RKO (cell line): ENCODE measurements around the gene RAPGEF5.

Experiments used
- DNase-seq: peaks from one replicate; pipeline ENCODE4 v3.0.0-alpha.2; 2016; ENCODE audit warnings: low spot score

The RAPGEF5 gene

DNA sequence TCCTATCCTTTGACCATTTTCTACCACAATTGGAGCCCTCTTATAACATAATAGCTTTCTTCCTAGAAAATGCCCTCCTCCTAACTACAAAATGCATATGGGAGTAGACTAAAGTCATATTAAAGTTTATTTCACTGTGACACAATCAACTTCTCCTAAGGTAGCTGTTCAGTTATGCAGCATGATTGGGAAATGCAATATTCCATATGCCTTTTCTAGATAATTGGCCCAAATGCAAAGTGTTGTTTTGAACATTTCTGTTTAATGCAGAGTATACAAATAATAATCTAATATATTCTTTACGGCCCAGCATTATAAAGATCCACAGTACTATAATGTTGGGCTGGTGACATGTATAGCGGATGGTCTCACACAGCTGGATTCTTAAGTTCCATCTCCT lies 205.1 kb downstream of the RAPGEF5 start:
- no peak for DNase-seq

DNA sequence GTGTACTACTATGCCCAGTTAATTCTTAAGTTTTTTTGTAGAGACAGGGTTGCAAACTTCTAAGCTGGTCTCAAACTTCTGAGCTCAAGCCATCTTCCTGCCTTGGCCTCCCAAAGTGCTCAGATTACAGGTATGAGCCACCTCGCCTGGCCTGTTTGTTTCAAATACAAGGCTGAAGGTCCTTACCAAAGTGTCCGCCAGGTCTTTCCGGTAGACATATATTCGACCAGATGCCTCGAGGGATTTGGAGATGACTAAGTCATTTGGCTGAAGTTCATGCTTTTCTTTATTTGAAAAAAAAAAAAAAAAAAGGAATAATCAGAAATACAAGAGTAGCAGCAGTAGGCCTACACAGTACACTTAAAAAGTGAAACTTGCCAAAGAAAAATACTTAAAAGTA lies 206.7 kb downstream of the RAPGEF5 start:
- no peak for DNase-seq

DNA sequence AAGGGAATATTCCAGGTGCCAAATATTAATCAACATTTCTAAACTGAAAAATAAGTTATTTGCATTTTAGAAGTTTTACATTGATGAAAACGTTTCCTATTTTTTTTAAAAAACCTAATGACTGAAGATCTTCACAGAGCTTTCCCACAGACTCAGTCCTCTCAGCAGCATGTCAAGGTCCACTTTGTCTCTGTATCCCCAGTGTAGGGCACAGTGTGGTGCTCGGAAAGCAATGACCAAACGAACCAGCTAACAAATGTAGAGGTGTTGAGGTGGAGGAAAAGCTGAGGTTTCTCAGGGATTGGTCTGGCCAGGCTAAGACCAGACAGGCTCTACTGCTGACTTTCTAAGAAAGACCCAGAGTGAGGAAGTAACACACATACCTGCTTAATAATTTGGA lies 209.1 kb downstream of the RAPGEF5 start:
- no peak for DNase-seq

DNA sequence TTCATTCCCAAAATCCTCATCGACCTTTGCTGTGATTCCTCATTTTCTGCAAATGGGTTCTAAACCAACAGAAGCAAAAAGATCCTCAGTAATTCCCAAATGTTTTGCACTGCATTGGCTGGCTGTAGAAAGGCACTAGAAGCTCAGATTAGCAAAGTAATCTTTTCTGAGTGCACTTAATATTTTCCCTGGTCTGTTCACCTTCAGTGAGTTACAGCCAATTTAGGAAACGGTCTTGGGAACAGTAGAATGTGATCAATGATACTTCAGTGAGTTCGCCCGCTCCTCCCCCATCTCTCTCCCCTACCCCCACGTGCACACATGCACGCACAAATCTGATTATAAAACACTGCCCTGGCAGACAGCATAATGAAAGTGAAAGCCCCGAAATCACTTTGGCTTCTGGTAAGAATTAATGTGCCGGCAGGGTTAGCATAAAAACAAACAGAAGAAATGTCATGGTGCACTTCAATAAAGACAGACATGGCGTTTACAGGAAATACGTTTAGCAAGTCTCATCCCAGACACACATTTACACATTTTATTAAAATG lies 209.9 kb downstream of the RAPGEF5 start:
- DNase-seq, result no peak

DNA sequence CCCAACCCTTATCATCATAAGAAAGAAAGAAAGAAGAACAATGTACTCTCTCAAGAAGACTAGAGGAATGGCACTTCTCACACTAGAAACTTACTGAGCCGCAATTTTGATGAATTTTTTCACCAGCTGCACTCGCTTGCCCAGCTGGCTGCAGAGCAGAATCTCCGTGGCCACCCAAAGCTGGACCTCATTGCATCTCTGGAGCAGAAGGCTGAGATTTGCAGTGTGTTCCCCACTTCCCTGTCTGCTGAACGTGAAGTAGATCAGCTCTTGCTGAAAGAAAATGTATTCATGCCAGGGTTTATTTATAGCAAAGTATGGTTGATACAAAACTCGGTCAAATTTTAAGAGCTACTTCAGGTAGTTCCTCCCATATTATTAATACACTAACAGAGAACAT lies 212.0 kb downstream of the RAPGEF5 start:
- DNase-seq, result no peak

DNA sequence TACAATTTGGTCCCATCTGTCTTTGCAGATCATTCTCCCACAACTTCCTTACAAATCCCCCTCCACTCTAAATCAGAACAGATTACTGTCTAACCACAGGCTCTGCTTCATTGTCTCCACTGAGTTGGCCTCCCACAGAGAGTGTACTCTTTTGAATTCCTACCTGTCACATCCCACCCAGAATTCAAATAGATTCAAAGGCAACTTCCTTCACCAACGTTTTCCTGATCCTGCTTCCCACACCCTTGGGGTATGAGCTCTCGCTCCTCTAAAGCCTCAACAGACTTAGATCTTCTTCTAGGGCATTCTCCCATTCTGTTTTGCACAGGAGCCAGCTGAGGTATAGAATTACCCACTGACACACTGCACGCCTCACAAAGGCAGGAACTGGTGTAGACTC lies 213.5 kb downstream of the RAPGEF5 start:
- DNase-seq, result no peak

DNA sequence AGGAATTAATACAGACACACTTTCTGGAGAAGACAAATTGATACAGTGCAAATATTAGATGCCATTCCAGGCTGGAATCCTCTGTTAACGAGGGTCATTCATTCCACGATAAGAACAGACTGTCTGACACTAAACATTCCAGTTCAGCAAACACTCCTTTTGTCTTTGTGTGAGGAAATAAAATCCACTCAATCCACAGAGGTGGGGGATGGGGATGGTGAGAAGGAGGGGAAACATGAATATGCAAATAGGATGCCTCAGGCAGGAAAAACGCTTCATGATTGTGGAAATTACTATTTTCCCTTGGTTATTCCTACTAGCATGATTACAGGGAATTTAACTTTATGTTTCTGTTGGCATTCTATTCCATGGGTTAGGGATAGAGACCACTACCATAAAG lies 214.4 kb downstream of the RAPGEF5 start:
- DNase-seq, result no peak

DNA sequence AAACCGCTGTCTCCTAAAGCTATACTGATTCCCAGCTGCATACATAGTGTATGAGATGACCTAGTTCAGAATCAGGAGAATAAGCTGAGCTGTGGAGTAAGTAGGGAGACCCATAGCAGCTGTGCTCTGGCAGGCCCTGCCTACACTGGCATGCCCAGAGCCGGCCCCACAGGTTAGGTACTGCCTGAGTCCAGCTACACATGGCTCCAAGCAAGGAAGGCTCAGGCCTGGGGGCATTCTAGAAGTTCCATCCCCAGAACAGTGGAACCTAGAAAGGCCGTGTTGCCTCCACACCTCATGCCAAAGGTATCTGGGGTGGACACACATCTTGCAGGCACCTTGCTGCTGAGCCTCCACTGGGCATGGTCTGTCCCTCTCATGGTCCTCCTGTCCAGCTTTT lies 215.6 kb downstream of the RAPGEF5 start:
- no peak for DNase-seq

DNA sequence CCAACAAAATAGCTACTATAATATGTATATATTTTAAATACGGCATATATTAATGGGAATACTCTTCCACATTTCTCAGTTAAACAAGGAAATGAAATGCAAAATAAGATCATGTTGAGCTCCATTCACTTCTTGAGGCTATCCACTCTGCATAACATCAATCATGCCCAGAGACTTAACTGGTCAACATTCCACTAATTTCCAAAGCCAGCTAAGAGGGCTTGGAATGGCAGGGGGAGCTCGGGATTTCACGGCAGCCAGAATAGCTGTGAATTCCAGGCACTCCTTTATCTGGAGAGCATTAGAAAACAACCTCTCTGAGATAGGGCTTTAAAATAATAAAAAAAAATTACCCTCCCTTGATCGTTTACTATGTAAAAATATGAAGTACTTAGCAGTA lies 216.4 kb downstream of the RAPGEF5 start:
- DNase-seq, result no peak

DNA sequence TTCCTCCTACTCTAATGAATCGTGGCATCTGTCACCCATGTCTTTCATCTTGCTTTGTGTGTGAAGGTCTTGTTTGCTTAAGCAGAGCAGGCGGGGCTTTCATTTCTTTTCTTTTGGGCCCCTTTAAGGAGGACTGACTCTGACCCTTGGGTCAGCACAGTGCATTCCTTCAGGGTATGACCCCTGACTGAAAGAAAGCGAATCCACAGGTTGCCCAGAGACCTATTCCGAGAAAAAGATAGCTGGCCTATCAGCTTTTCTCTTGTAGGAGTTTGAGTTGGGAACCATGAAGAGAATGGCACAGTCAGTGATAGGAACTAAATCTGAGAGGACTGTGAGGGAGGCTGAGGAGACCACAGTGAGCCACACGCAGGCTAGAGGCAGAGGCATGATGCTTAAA lies 218.1 kb downstream of the RAPGEF5 start:
- DNase-seq, result no peak

DNA sequence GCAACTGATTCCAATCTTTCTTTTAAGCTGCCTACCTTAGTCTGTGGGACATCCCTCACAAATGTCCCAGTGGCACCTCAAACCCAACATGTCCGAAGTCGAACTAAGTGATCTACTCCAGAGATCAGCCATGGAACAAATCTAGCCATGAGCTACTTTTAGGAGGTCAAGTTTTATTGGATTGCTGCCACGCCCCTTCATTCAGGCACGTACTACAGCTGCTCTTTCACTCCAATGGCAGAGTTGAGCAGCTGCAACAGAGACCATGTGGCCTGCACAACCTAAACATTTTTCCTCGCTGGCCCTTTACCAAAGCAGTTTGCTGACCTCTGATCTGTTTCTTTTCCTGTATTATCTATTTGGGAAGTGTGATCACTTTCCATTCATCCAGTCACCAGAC lies 218.8 kb downstream of the RAPGEF5 start:
- DNase-seq, result no peak

DNA sequence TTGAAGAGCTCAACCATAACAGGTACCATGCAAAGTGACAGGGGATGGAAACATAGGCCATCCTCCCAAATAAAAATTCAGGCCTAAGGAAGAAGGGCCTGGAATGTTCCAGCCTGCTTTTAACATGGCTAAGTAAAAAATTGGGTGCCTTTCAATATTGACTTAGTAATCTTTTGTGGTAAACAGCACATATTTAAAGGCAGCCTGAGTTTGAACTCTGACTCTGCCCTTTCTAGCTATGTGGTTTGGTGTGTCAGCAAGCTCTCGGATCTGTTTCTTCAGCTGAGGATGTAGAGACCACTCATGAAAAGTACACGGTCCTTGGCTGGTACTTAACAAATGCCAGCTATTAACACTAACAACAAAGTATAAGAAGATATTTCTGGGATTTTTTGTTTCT lies 219.5 kb downstream of the RAPGEF5 start:
- no peak for DNase-seq

DNA sequence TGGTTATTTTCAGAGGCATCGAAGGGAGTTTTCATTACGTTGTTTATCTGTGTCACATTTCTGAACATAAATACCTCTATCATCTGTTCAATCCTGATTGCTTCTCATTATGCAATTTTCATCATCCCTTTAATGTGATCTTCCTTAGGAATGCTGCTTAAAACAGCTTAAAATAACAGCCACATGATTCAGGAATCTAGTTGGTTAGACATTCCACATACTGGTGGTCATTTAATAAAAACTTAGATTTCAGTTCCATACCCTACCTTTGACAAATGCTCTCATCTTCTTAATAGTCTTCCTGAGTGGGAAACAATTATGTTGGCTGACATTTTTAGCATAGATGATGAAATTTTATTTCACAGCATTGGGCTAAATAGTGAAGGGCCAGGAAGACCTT lies 219.9 kb downstream of the RAPGEF5 start:
- DNase-seq, result no peak

DNA sequence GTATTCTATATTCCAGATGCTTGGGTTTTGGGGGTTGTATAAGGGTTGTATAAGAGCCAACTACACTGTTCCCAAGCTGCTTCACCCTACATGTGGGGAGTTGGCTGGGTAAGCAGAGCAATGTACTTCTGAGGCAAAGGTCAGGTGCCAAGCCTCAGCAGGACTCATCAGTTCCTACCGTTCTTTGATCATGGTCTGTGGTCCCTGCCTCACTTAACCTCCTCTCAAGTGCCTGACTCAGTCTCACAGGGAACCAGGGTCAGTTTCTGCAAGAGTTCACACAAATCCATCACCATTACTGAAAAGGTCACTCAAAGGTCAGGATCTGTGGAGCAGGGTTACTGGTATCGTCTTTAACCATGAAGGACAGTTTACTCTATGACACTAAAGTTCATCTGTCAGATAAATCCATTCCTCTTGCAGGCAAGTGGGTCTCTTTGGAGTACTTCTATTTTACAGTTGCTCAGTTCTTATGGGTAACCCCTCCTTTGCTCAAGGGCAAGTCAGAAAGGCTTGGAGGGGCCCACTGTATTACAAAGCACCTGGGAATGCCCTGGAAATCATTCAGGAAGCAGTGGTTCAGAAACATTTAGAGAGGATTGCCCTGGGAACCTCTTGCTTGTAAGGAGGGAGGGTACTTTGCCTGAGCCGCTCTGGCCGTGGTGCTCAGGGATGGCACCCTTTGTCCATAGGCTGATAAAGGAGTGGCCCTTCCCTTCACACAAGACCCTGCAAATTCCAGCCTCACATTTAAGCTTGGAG lies 227.0 kb downstream of the RAPGEF5 start:
- DNase-seq, result no peak

DNA sequence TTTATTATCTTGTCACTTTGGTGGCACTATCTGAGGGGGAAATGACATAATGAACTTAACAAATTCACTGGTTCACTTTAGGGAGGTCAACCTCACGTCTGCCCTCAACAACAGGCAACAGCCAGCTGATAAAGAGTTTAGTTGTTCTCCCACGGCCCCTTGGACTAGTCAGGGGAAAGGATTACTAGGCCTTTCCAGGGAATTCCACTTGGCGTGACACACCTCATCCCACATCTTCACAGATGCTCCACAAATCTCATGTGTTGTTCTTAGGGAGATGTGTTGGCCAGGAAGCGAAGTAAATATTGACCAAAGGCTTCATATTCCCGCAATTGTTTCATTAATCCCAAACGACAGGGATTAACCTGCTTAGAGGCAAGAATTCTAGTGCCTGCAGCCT lies 227.8 kb downstream of the RAPGEF5 start:
- no peak for DNase-seq

DNA sequence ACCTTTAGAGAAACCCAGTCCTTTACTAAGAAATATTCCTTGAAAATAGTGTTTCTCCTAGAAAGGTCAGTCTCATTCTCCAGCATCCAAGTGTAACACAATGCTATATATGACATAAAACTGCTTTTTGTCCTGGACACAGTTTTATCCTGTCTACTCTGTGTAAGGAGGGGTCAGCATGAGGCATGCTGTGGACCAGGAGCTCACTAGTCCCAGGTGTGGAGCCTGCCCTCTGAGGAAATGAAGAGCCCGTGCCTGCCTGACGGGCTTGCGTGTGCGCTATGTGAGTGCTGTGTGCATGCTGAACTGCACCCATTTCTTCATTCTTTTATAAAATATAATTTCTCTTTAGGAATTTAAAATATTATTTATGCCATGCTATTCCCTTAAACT lies 228.4 kb downstream of the RAPGEF5 start:
- DNase-seq, result no peak

DNA sequence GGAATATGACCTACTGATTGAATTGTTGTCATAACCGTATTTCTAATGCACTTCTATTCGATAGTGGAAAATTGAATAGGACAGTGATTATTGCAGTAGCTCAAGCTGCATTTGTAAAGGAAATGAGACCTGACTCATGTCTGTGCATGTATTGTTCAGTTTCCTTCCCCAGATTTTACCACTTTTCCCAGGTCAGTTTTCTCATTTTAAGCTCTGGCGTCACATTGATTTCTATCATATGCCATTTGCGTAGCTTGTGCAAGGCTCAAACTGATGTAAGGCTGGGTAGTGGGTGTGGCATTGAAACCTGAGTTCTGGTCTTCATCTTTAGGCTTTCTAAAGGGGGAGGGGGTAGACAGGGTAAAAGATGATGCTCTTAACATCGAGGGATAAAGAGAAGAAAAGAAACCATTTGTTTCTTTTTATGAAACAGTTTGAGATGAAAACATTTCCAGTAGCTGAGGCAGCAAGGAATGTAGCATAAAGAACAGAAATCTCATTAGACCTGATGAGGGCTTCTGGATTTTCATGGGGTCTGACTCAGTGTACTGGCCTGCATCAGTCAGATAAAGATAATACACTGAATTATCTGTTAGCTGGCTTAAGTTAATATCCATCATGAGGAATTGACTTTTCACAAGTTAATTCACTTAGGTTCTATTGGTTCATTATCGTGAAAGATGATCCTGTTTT lies 229.0 kb downstream of the RAPGEF5 start:
- DNase-seq, result no peak

DNA sequence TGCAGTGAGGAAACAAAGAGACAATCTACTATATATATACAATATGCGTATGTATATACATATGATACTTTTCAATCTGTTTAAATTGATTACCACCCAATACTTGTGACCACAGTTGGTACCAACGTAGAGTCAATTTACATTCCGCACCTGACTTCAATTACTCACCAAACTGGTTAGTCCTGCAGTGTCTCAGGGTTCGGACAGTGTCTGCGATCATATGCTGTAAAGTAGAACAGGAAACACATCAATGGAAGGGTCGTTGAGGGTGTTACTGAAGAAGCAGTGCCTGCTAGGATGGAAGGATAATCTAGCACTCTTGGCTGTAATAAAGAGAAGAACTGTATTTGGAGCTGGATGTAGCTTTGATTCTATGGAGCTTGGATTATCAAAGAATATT lies 231.5 kb downstream of the RAPGEF5 start:
- DNase-seq, result no peak

DNA sequence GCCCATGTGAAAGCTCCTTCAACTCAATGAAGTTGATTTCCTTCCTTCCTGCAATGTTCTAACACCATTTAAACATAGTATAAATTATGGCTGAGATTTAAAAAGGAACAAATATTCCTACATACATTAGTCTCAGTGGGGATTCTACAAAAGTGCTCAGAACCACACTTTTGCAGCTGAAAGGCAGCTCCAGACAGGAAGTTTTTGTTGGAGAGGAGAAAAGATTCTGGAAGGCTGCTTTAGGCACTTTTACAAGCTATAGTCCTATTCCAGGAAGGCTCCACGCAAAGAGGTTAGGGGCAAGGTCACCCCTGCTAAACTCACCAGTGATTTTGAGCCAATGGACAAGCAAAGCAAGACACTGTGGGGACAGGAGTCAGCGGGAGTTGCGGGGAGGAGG lies 232.0 kb downstream of the RAPGEF5 start:
- DNase-seq, result no peak

DNA sequence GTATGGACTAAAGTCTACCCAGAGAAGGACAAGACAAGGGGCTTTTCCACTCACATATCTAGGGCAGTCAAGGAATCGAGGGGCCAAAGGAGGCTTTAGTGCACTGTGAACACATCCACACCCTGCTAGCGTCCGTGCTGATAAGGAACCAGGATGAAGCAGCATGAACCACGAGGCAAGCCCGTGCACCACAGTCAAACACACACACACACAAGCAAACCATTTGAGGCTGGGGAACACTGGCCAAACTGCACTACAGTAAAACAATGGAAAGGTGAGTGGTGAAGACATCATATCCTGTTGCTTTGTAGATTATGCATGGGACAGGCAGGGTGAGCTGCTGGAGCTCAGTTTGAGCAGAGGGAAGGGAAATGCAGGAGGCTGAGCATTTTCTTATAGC lies 233.8 kb downstream of the RAPGEF5 start:
- no peak for DNase-seq

DNA sequence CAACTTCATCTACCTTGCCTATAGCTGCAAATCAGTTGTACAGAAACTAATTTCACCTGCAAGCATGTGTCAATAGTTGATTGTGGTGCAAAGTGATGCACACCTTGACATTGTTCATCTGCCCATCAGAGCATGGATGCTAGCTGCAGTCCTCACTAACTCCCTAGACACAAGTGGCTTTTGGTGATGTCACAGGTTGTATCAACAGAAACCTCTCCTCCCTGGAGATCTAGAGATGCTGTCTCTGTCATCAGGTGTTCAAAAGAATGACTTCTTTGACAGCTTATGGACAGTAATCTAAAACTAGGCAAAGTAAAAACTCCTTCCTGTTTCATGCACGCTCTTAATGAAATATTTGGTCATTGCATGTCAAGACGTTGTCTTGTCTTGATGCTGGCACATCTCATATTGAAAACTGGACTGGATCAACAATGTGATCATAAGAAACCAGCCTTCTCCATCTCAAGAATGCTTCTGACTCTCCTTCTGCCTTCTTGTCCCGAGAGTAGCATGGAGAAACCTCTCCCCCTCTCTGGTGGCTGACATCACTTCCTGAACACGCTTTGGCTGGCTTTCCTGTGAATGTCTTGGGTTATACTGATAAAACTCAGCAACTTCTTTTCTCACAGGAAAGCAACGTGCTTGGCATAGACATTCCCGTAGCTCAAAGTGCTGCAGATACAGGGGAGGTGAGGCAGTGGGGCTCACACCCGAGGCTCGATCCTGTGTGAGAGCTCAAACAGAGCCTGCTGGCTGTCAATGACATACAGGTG lies 235.1 kb downstream of the RAPGEF5 start:
- DNase-seq, result no peak

DNA sequence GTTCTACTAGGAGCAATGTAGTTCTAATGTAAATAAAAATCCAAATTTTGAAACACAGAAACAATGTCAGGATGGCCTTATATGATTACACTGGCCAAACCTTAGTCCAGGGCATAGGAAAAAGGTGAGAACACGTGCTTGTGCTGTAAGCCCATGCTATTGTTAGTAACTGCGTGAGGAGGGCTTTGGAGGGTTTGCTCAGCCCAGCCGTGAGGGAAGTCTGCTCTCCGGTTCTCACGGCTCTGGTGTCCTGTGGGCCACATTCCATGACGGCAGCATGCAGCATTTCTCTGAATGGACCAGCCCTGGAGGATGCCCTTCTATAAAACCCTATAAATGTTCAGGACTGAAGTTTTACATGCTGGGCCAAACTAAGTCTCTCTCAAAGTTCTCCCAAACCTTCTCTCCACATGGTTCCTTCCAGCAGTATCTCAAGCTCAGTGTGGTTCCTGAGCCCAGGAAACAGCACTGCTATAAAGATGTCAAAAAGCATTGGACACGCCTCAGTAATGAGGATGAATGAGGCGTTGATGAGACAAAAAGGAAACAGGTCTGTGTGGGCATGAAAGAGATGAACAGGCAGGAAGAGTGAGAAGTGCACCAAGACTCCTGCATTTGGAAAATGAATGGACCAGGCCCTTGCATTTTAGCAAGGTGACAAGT lies 236.4 kb downstream of the RAPGEF5 start:
- DNase-seq, result no peak
